Measurements from ENCODE around the gene FKBP1A.

FKBP1A gene

GRCh38 chr20:1430004-1430451 lies 37.2 kb upstream of the FKBP1A start:
- H3K9ac ChIP-seq (ENCODE audit: low read depth, low read length): no peak overlapping the region

GRCh38 chr20:1429143-1429728 lies 36.4 kb upstream of the FKBP1A start:
- H3K27ac ChIP-seq (ENCODE audit: low read depth, low read length): no peak overlapping the region
- peaks cover 38% of the 10 kb centered on the region for H3K4me1 ChIP-seq (ENCODE audit: control insufficient read depth, insufficient read depth, low read length)
- H3K9me3 ChIP-seq (ENCODE audit: control insufficient read depth, insufficient read depth, low read length): peaks cover 23% of the 10 kb centered on the region
- no peak overlapping the region for H3K9ac ChIP-seq (ENCODE audit: low read depth, low read length)
- no peaks in the 10 kb centered on the region for H3K36me3 ChIP-seq (ENCODE audit: control insufficient read depth, insufficient read depth, low read length)
- H3K27me3 ChIP-seq (ENCODE audit: control insufficient read depth, insufficient read depth, low read length): no peaks in the 10 kb centered on the region
- no peak overlapping the region for H3K4me3 ChIP-seq (ENCODE audit: low read depth, low read length)

More at GRCh38 chr20:1430004-1430451, 37.2 kb upstream of the FKBP1A start:
- H3K4me1 ChIP-seq (ENCODE audit: control insufficient read depth, insufficient read depth, low read length): peaks cover 35% of the 10 kb centered on the region
- H3K4me3 ChIP-seq (ENCODE audit: low read depth, low read length): no peak overlapping the region
- peaks cover 27% of the 10 kb centered on the region for H3K9me3 ChIP-seq (ENCODE audit: control insufficient read depth, insufficient read depth, low read length)
- H3K36me3 ChIP-seq (ENCODE audit: control insufficient read depth, insufficient read depth, low read length): peaks cover 3% of the 10 kb centered on the region; the same call in 1 of the 2 replicates
- peak overlapping the region; percentile 20 for H3K27ac ChIP-seq (ENCODE audit: low read depth, low read length)
- no peaks in the 10 kb centered on the region for H3K27me3 ChIP-seq (ENCODE audit: control insufficient read depth, insufficient read depth, low read length)

- Histone ChIP-seq H3K4me3 (ENCODE audit: low read depth, low read length) (no peak overlapping the region), H3K27ac (ENCODE audit: low read depth, low read length) (peak overlapping the region; percentile 93)
These were observed 34.7 kb upstream of the FKBP1A start for GRCh38 chr20:1427457-1428054.

GRCh38 chr20:1426231-1426849 lies 33.5 kb upstream of the FKBP1A start:
- no peaks in the 10 kb centered on the region for H3K36me3 ChIP-seq (ENCODE audit: control insufficient read depth, insufficient read depth, low read length)
- peaks cover 37% of the 10 kb centered on the region for H3K4me1 ChIP-seq (ENCODE audit: control insufficient read depth, insufficient read depth, low read length)
- H3K9me3 ChIP-seq (ENCODE audit: control insufficient read depth, insufficient read depth, low read length): no peaks in the 10 kb centered on the region
- H3K9ac ChIP-seq (ENCODE audit: low read depth, low read length): no peak overlapping the region
- H3K27me3 ChIP-seq (ENCODE audit: control insufficient read depth, insufficient read depth, low read length): no peaks in the 10 kb centered on the region
- H3K4me3 ChIP-seq (ENCODE audit: low read depth, low read length): no peak overlapping the region
- peak overlapping the region; percentile 93 for H3K27ac ChIP-seq (ENCODE audit: low read depth, low read length)

More at GRCh38 chr20:1427457-1428054, 34.7 kb upstream of the FKBP1A start:
- peaks cover 9% of the 10 kb centered on the region for H3K9me3 ChIP-seq (ENCODE audit: control insufficient read depth, insufficient read depth, low read length)
- H3K36me3 ChIP-seq (ENCODE audit: control insufficient read depth, insufficient read depth, low read length): no peaks in the 10 kb centered on the region
- H3K9ac ChIP-seq (ENCODE audit: low read depth, low read length): 0 out of 2 replicates have a peak overlapping the region, but pooled peaks have one; percentile 37
- H3K27me3 ChIP-seq (ENCODE audit: control insufficient read depth, insufficient read depth, low read length): no peaks in the 10 kb centered on the region
- peaks cover 42% of the 10 kb centered on the region for H3K4me1 ChIP-seq (ENCODE audit: control insufficient read depth, insufficient read depth, low read length)

GRCh38 chr20:1424336-1424735 lies 31.5 kb upstream of the FKBP1A start:
- Histone ChIP-seq H3K36me3 (ENCODE audit: control insufficient read depth, insufficient read depth, low read length) (no peaks in the 10 kb centered on the region), H3K9ac (ENCODE audit: low read depth, low read length) (no peak overlapping the region), H3K9me3 (ENCODE audit: control insufficient read depth, insufficient read depth, low read length) (peaks cover 9% of the 10 kb centered on the region), H3K4me3 (ENCODE audit: low read depth, low read length) (no peak overlapping the region), H3K27ac (ENCODE audit: low read depth, low read length) (no peak overlapping the region), H3K4me1 (ENCODE audit: control insufficient read depth, insufficient read depth, low read length) (peaks cover 30% of the 10 kb centered on the region), H3K27me3 (ENCODE audit: control insufficient read depth, insufficient read depth, low read length) (no peaks in the 10 kb centered on the region)

GRCh38 chr20:1423625-1424106 lies 30.8 kb upstream of the FKBP1A start:
- Histone ChIP-seq H3K4me3 (ENCODE audit: low read depth, low read length) (no peak overlapping the region), H3K9ac (ENCODE audit: low read depth, low read length) (no peak overlapping the region), H3K9me3 (ENCODE audit: control insufficient read depth, insufficient read depth, low read length) (peaks cover 9% of the 10 kb centered on the region), H3K36me3 (ENCODE audit: control insufficient read depth, insufficient read depth, low read length) (no peaks in the 10 kb centered on the region), H3K27me3 (ENCODE audit: control insufficient read depth, insufficient read depth, low read length) (no peaks in the 10 kb centered on the region), H3K4me1 (ENCODE audit: control insufficient read depth, insufficient read depth, low read length) (peaks cover 30% of the 10 kb centered on the region), H3K27ac (ENCODE audit: low read depth, low read length) (no peak overlapping the region)

- Histone ChIP-seq H3K27me3 (ENCODE audit: control insufficient read depth, insufficient read depth, low read length) (no peaks in the 10 kb centered on the region), H3K9ac (ENCODE audit: low read depth, low read length) (no peak overlapping the region), H3K4me3 (ENCODE audit: low read depth, low read length) (no peak overlapping the region), H3K36me3 (ENCODE audit: control insufficient read depth, insufficient read depth, low read length) (no peaks in the 10 kb centered on the region), H3K27ac (ENCODE audit: low read depth, low read length) (no peak overlapping the region), H3K9me3 (ENCODE audit: control insufficient read depth, insufficient read depth, low read length) (peaks cover 9% of the 10 kb centered on the region), H3K4me1 (ENCODE audit: control insufficient read depth, insufficient read depth, low read length) (peaks cover 30% of the 10 kb centered on the region)
These were observed 30.4 kb upstream of the FKBP1A start for GRCh38 chr20:1423206-1423605.

GRCh38 chr20:1422753-1423152 lies 29.9 kb upstream of the FKBP1A start:
- Histone ChIP-seq H3K9me3 (ENCODE audit: control insufficient read depth, insufficient read depth, low read length) (peaks cover 9% of the 10 kb centered on the region), H3K4me1 (ENCODE audit: control insufficient read depth, insufficient read depth, low read length) (peaks cover 25% of the 10 kb centered on the region), H3K27me3 (ENCODE audit: control insufficient read depth, insufficient read depth, low read length) (no peaks in the 10 kb centered on the region), H3K4me3 (ENCODE audit: low read depth, low read length) (no peak overlapping the region), H3K27ac (ENCODE audit: low read depth, low read length) (no peak overlapping the region), H3K36me3 (ENCODE audit: control insufficient read depth, insufficient read depth, low read length) (no peaks in the 10 kb centered on the region), H3K9ac (ENCODE audit: low read depth, low read length) (no peak overlapping the region)

- peaks cover 9% of the 10 kb centered on the region for H3K9me3 ChIP-seq (ENCODE audit: control insufficient read depth, insufficient read depth, low read length)
- no peaks in the 10 kb centered on the region for H3K27me3 ChIP-seq (ENCODE audit: control insufficient read depth, insufficient read depth, low read length)
- no peak overlapping the region for H3K9ac ChIP-seq (ENCODE audit: low read depth, low read length)
- peaks cover 11% of the 10 kb centered on the region; the same call in 1 of the 2 replicates for H3K4me1 ChIP-seq (ENCODE audit: control insufficient read depth, insufficient read depth, low read length)
- no peaks in the 10 kb centered on the region for H3K36me3 ChIP-seq (ENCODE audit: control insufficient read depth, insufficient read depth, low read length)
- no peak overlapping the region for H3K27ac ChIP-seq (ENCODE audit: low read depth, low read length)
- no peak overlapping the region for H3K4me3 ChIP-seq (ENCODE audit: low read depth, low read length)
These were observed 27.2 kb upstream of the FKBP1A start for GRCh38 chr20:1420066-1420465.

- no peak overlapping the region for H3K4me3 ChIP-seq (ENCODE audit: low read depth, low read length)
- no peaks in the 10 kb centered on the region for H3K27me3 ChIP-seq (ENCODE audit: control insufficient read depth, insufficient read depth, low read length)
- 0 out of 2 replicates have a peak, but pooled peaks cover 5% of the 10 kb centered on the region for H3K4me1 ChIP-seq (ENCODE audit: control insufficient read depth, insufficient read depth, low read length)
- no peak overlapping the region for H3K27ac ChIP-seq (ENCODE audit: low read depth, low read length)
- no peaks in the 10 kb centered on the region for H3K36me3 ChIP-seq (ENCODE audit: control insufficient read depth, insufficient read depth, low read length)
- peaks cover 9% of the 10 kb centered on the region for H3K9me3 ChIP-seq (ENCODE audit: control insufficient read depth, insufficient read depth, low read length)
- H3K9ac ChIP-seq (ENCODE audit: low read depth, low read length): no peak overlapping the region
These were observed 25.5 kb upstream of the FKBP1A start for GRCh38 chr20:1418350-1418749.

- Histone ChIP-seq H3K4me1 (ENCODE audit: control insufficient read depth, insufficient read depth, low read length) (0 out of 2 replicates have a peak, but pooled peaks cover 5% of the 10 kb centered on the region), H3K27ac (ENCODE audit: low read depth, low read length) (no peak overlapping the region)
These were observed 24.9 kb upstream of the FKBP1A start for GRCh38 chr20:1417790-1418189.

More at GRCh38 chr20:1417790-1418189, 24.9 kb upstream of the FKBP1A start:
- H3K9ac ChIP-seq (ENCODE audit: low read depth, low read length): no peak overlapping the region
- H3K9me3 ChIP-seq (ENCODE audit: control insufficient read depth, insufficient read depth, low read length): peaks cover 9% of the 10 kb centered on the region
- H3K36me3 ChIP-seq (ENCODE audit: control insufficient read depth, insufficient read depth, low read length): no peaks in the 10 kb centered on the region
- H3K27me3 ChIP-seq (ENCODE audit: control insufficient read depth, insufficient read depth, low read length): no peaks in the 10 kb centered on the region
- no peak overlapping the region for H3K4me3 ChIP-seq (ENCODE audit: low read depth, low read length)

Data from HUES48 (cell line).